HepG2 (cell line): ENCODE results near the gene SNRNP48. TPM values are rescaled to one million over a fixed set of nuclear protein-coding genes. Genes with fewer than 3 reads are reported as not detected.

ENCODE experiments used
- ATAC-seq: fragments of 200-7000 bp; cut with Tn5 transposase; 3 replicates; pipeline ENCODE4 v1.9.1; 2020; ENCODE audit warnings: mild to moderate bottlenecking, moderate library complexity
- BruUV-seq: library from RNA; stranded (reverse); fragments of 400-500 nt; replicated peaks from 2 replicates; lab custom pipeline; 2021; lab: Mats Ljungman, UMichigan
- CTCF ChIA-PET: fragments of 300-600 bp; formaldehyde crosslinking; extraction: SDS; loops from one replicate; lab custom pipeline; 2021; ENCODE audit warnings: low total read pairs, inconsistent platforms, low intra/inter-chr PET ratio; lab: Yijun Ruan, JAX
- POLR2A ChIA-PET: fragments of 350-600 bp; sonication (Branson Sonifier 250); formaldehyde crosslinking; loops from one replicate; lab custom pipeline; 2020; ENCODE audit warnings: antibody characterized with exemption, inconsistent platforms; lab: Yijun Ruan, JAX
- DNase-seq: peaks from one replicate; pipeline ENCODE4 v3.0.0-alpha.2; 2015; ENCODE audit warnings: low spot score
- FAIRE-seq: peaks from 3 replicates; lab custom pipeline; 2011; peaks lifted over from hg19 to GRCh38; lab: Jason Lieb, UNC
- H2AFZ ChIP-seq: one replicate; pipeline ENCODE4 v1.6.1; 2011; ENCODE audit warnings: low read length, inconsistent platforms
- H3K27ac ChIP-seq: fragments of 300-600 bp; 3 replicates; pipeline ENCODE4 v1.8.0; 2011; ENCODE audit warnings: mixed run types, mild to moderate bottlenecking, mixed read lengths, low read length, inconsistent platforms; ENCODE audit not compliant: insufficient read depth; ENCODE audit errors: extremely low read length
- H3K27me3 ChIP-seq, 2 experiments: fragments of 200-600 bp in 1 of 2; 2 replicates in 1 of 2; 3 replicates in 1 of 2; pipeline versions ENCODE4 v1.6.0 to v1.8.0; 2011; ENCODE audit warnings: low read length in 2 of 2, mild to moderate bottlenecking in 2 of 2, moderate library complexity in 2 of 2, inconsistent platforms in 1 of 2; ENCODE audit not compliant: insufficient read depth in 2 of 2, control insufficient read depth in 1 of 2
- H3K36me3 ChIP-seq, 2 experiments: fragments of 200-600 bp in 1 of 2; replicated peaks in 1 of 2; 2 replicates in 1 of 2; 3 replicates in 1 of 2; pipeline versions ENCODE4 v1.5.1 to v1.8.0; 2011; ENCODE audit warnings: low read length in 2 of 2, inconsistent platforms in 1 of 2; ENCODE audit not compliant: insufficient read depth in 2 of 2, control insufficient read depth in 1 of 2
- H3K4me1 ChIP-seq: 2 replicates; pipeline ENCODE4 v1.5.1; 2012; ENCODE audit warnings: low read length, inconsistent platforms; ENCODE audit not compliant: insufficient read depth
- H3K4me2 ChIP-seq: 2 replicates; pipeline ENCODE4 v1.6.0; 2011; ENCODE audit warnings: low read depth, low read length, inconsistent platforms
- H3K4me3 ChIP-seq, 3 experiments: fragments of 200-600 bp in 1 of 3; sonication (generic), shearing (Covaris generic) in 1 of 3; replicated peaks in 1 of 3; 2 replicates each; pipeline ENCODE4 v1.5.1; 2011 to 2016; ENCODE audit warnings: low read length in 3 of 3, inconsistent platforms in 2 of 3, low read depth in 2 of 3, mild to moderate bottlenecking in 2 of 3, control low read depth in 1 of 3, mixed read lengths in 1 of 3; ENCODE audit not compliant: insufficient read depth in 1 of 3
- H3K79me2 ChIP-seq: one replicate; pipeline ENCODE4 v1.6.1; 2011; ENCODE audit warnings: low read length, inconsistent platforms; ENCODE audit not compliant: insufficient read depth
- H3K9ac ChIP-seq: 2 replicates; pipeline ENCODE4 v1.6.0; 2011; ENCODE audit warnings: mild to moderate bottlenecking, low read depth, low read length, inconsistent platforms; ENCODE audit not compliant: insufficient read depth
- H3K9me3 ChIP-seq: 2 replicates; pipeline ENCODE4 v1.5.1; 2012; ENCODE audit warnings: mild to moderate bottlenecking, low read length
- H4K20me1 ChIP-seq: 2 replicates; pipeline ENCODE4 v1.6.0; 2011; ENCODE audit warnings: inconsistent platforms, mild to moderate bottlenecking, low read length, moderate library complexity; ENCODE audit not compliant: insufficient read depth
- HHEX ChIP-seq: IDR thresholded peaks from 2 replicates; pipeline ENCODE4 v1.6.1; 2016; ENCODE audit warnings: control low read depth
- PHB2 ChIP-seq: fragments of 450-650 bp; IDR thresholded peaks from 2 replicates; pipeline ENCODE4 v1.6.1; 2018; ENCODE audit not compliant: partially characterized antibody
- PHF21A ChIP-seq: sonication (generic); formaldehyde crosslinking; IDR thresholded peaks from 2 replicates; pipeline ENCODE4 v1.5.0; 2020; ENCODE audit warnings: mild to moderate bottlenecking, missing genetic modification reagents
- PRMT3 ChIP-seq: sonication (generic); formaldehyde crosslinking; IDR thresholded peaks from 2 replicates; pipeline ENCODE4 v1.8.1; 2022; ENCODE audit warnings: low read depth, mild to moderate bottlenecking, moderate library complexity, missing genetic modification reagents, borderline replicate concordance
- ZNF670 ChIP-seq: sonication (generic); formaldehyde crosslinking; IDR thresholded peaks from 2 replicates; pipeline ENCODE4 v1.8.0; 2022; ENCODE audit warnings: mild to moderate bottlenecking, missing genetic modification reagents, borderline replicate concordance
- WGBS: methylation state at CpG from one replicate; pipeline ENCODE4 v1.1.6; 2017; ENCODE audit warnings: low lambda C conversion rate; 5-methylcytosine and 5-hydroxymethylcytosine counted together
- in situ Hi-C: cut with HindIII; loops from 2 replicates; pipeline ENCODE4 v1.10.0; 2017; ENCODE audit warnings: low pct_unique_long_range_greater_than_20kb; ENCODE audit not compliant: extremely low pct_ligation_motif_present
- intact Hi-C: fragments of 100-400 bp; cut with micrococcal nuclease; formaldehyde crosslinking; loops from one replicate; pipeline ENCODE4 v1.10.0; 2022; ENCODE audit not compliant: unreplicated experiment
- polyA plus RNA-seq, 8 experiments: library from polyadenylated mRNA; depleted of rRNA in 3 of 8; stranded (reverse) in 7 of 8; unstranded in 1 of 8; fragments of >200 nt; fragmentation: Illumina TruSeq in 4 of 8; extraction: Trizol in 4 of 8; gene quantifications; 2 replicates each; pipeline versions ENCODE4 v1.2.1 to v1.2.3, GENCODE V29; 2011 to 2016; ENCODE audit warnings: low read depth in 4 of 8, missing spikeins in 1 of 8, mixed read lengths in 1 of 8; ENCODE audit not compliant: insufficient read depth in 1 of 8
- total RNA-seq, 5 experiments: library from RNA; depleted of rRNA; stranded (reverse); fragments of >200 nt; fragmentation: Illumina TruSeq; extraction: Trizol; gene quantifications; 2 replicates each; pipeline ENCODE4 v1.2.3, GENCODE V29; 2016; ENCODE audit warnings: low read depth in 1 of 5
- TF ChIP-seq, protein P1 (sequence below): sonication (generic); formaldehyde crosslinking; IDR thresholded peaks from 2 replicates; pipeline ENCODE4 v1.5.0; 2020; ENCODE audit warnings: mild to moderate bottlenecking, missing genetic modification reagents
- TF ChIP-seq, protein P2 (sequence below): sonication (generic); formaldehyde crosslinking; IDR thresholded peaks from 2 replicates; pipeline ENCODE4 v1.4.0; 2020; ENCODE audit warnings: missing genetic modification reagents; ENCODE audit errors: not compliant biosample characterization

SNRNP48 gene
- total and polyA plus RNA-seq, 2 of the 13 experiments (the other 11 are each of a cell fraction or from before 2014, with no cell fraction given), result 17.5 to 47.5 TPM

GRCh38 chr6:7578516-7578915 lies 11.5 kb upstream of the SNRNP48 start:
- WGBS, result 35% methylated on average over 2 of the region's 2 CpGs
- H3K36me3 ChIP-seq, result peaks cover 56 to 97% of the 10 kb centered on the region in 2 experiments
- POLR2A ChIA-PET, result interaction anchor here (1.5 to 1.9 kb wide), 2 partner anchors 17 to 30 kb away, joined by 5 read pairs; no protein-coding TSS in a partner anchor

More at GRCh38 chr6:7578516-7578915, 11.5 kb upstream of the SNRNP48 start:
- FAIRE-seq (no peak), DNase-seq (no peak), ATAC-seq (no peak)
- no peak overlapping the region for H3K27ac ChIP-seq
- CTCF ChIA-PET, result no interaction called here
- no peaks in the 10 kb centered on the region for H3K27me3 ChIP-seq
- no peaks in the 10 kb centered on the region for H4K20me1 ChIP-seq
- intact Hi-C loops (no loop called here), in situ Hi-C loops (no loop called here)
- no peak overlapping the region for H2AFZ ChIP-seq
- no peak overlapping the region for H3K4me2 ChIP-seq
- TF ChIP-seq PRMT3 (CRISPR knock-in tag) (no peak), PHB2 (no peak), HHEX (CRISPR knock-in tag) (no peak), ZNF670 (no peak), PHF21A (no peak)
- TF ChIP-seq, protein P1, sequence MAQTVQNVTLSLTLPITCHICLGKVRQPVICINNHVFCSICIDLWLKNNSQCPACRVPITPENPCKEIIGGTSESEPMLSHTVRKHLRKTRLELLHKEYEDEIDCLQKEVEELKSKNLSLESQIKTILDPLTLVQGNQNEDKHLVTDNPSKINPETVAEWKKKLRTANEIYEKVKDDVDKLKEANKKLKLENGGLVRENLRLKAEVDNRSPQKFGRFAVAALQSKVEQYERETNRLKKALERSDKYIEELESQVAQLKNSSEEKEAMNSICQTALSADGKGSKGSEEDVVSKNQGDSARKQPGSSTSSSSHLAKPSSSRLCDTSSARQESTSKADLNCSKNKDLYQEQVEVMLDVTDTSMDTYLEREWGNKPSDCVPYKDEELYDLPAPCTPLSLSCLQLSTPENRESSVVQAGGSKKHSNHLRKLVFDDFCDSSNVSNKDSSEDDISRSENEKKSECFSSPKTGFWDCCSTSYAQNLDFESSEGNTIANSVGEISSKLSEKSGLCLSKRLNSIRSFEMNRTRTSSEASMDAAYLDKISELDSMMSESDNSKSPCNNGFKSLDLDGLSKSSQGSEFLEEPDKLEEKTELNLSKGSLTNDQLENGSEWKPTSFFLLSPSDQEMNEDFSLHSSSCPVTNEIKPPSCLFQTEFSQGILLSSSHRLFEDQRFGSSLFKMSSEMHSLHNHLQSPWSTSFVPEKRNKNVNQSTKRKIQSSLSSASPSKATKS (CRISPR knock-in tag), result no peak
- TF ChIP-seq, protein P2, sequence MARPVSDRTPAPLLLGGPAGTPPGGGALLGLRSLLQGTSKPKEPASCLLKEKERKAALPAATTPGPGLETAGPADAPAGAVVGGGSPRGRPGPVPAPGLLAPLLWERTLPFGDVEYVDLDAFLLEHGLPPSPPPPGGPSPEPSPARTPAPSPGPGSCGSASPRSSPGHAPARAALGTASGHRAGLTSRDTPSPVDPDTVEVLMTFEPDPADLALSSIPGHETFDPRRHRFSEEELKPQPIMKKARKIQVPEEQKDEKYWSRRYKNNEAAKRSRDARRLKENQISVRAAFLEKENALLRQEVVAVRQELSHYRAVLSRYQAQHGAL (CRISPR knock-in tag), result no peak
- BruUV-seq, result no TSS peak
- no peak overlapping the region for H3K9ac ChIP-seq
- peaks cover 34% of the 10 kb centered on the region for H3K4me1 ChIP-seq
- peaks cover 2% of the 10 kb centered on the region for H3K79me2 ChIP-seq
- no peaks in the 10 kb centered on the region for H3K9me3 ChIP-seq
- no peak overlapping the region for H3K4me3 ChIP-seq
